ENCODE data around the gene CDCP2. TPM values are rescaled to one million over a fixed set of nuclear protein-coding genes. Genes with fewer than 3 reads are reported as not detected.

The CDCP2 gene
- total RNA-seq, 1 experiment from 2014 or later = not detected

GRCh38 chr1:54139711-54140110, 13.1 kb downstream of the CDCP2 start:
- CTCF ChIA-PET = interaction anchor here (0.6 kb wide), 1 partner anchor 34 kb away, joined by 5 read pairs; no protein-coding TSS in a partner anchor
- Histone ChIP-seq H3K27me3 (ENCODE audit: control insufficient read depth, insufficient read depth, low read length) (no peaks in the 10 kb centered on the region), H3K27ac (ENCODE audit: low read length) (no peak overlapping the region), H3K36me3 (ENCODE audit: control insufficient read depth, insufficient read depth, low read length) (no peaks in the 10 kb centered on the region), H3K4me3 (ENCODE audit: low read depth in 2 of 2, low read length in 2 of 2) (no peak overlapping the region), H3K9me3 (ENCODE audit: control insufficient read depth, insufficient read depth, low read depth, low read length) (no peaks in the 10 kb centered on the region), H3K4me1 (ENCODE audit: control insufficient read depth, insufficient read depth, low read length) (no peaks in the 10 kb centered on the region)
- no peak for ATAC-seq
- intact Hi-C loops (cut with micrococcal nuclease; ENCODE audit: unreplicated experiment) (no loop called here), in situ Hi-C loops (cut with HindIII; ENCODE audit: low pct_unique_long_range_greater_than_20kb, low sequenced_read_pairs) (no loop called here)
- POLR2A ChIA-PET = no interaction called here
- TF ChIP-seq REST (IDR thresholded peaks at IDR 0.05; ENCODE audit: insufficient read depth in 1 of 2, low read depth in 2 of 2, low read length in 1 of 2) = no peak
- no peak for TF ChIP-seq TCF7L2 (IDR thresholded peaks at IDR 0.05; ENCODE audit: low read depth, low read length)
- no peak for TF ChIP-seq SIN3A (IDR thresholded peaks at IDR 0.05; ENCODE audit: borderline replicate concordance, insufficient read depth, low read depth, low read length)
- TF ChIP-seq CTCF (IDR thresholded peaks at IDR 0.05) = no peak
- no peak for TF ChIP-seq POLR2AphosphoS5 (IDR thresholded peaks at IDR 0.05; ENCODE audit: low read depth, low read length)
- no peak for DNase-seq (ENCODE audit: low read depth, low spot score)
- BruUV-seq (replicated peaks) = no TSS peak

- Histone ChIP-seq H3K9me3 (ENCODE audit: control insufficient read depth, insufficient read depth, low read depth, low read length) (no peaks in the 10 kb centered on the region), H3K36me3 (ENCODE audit: control insufficient read depth, insufficient read depth, low read length) (no peaks in the 10 kb centered on the region), H3K27me3 (ENCODE audit: control insufficient read depth, insufficient read depth, low read length) (no peaks in the 10 kb centered on the region), H3K27ac (ENCODE audit: low read length) (no peak overlapping the region), H3K4me3 (ENCODE audit: low read depth in 2 of 2, low read length in 2 of 2) (no peak overlapping the region), H3K4me1 (ENCODE audit: control insufficient read depth, insufficient read depth, low read length) (no peaks in the 10 kb centered on the region)
- in situ Hi-C loops (cut with HindIII; ENCODE audit: low pct_unique_long_range_greater_than_20kb, low sequenced_read_pairs) (no loop called here), intact Hi-C loops (cut with micrococcal nuclease; ENCODE audit: unreplicated experiment) (no loop called here)
- DNase-seq (ENCODE audit: low read depth, low spot score) (no peak), ATAC-seq (no peak)
- no peak for TF ChIP-seq SIN3A (IDR thresholded peaks at IDR 0.05; ENCODE audit: borderline replicate concordance, insufficient read depth, low read depth, low read length)
- no peak for TF ChIP-seq REST (IDR thresholded peaks at IDR 0.05; ENCODE audit: insufficient read depth in 1 of 2, low read depth in 2 of 2, low read length in 1 of 2)
- TF ChIP-seq POLR2AphosphoS5 (IDR thresholded peaks at IDR 0.05; ENCODE audit: low read depth, low read length) = no peak
- TF ChIP-seq TCF7L2 (IDR thresholded peaks at IDR 0.05; ENCODE audit: low read depth, low read length) = no peak
- TF ChIP-seq CTCF (IDR thresholded peaks at IDR 0.05) = no peak
- BruUV-seq (replicated peaks) = no TSS peak
- ChIA-PET POLR2A (no interaction called here), CTCF (no interaction called here)
Observed at GRCh38 chr1:54138994-54139393, 13.8 kb downstream of the CDCP2 start.
